Keratinocyte (primary cell): ENCODE data around the gene CCDC71.

ENCODE experiments used
- CTCF ChIP-seq, 3 experiments: IDR thresholded peaks in 1 of 3; conservative IDR thresholded peaks in 1 of 3; optimal IDR thresholded peaks in 1 of 3; 2 replicates in 2 of 3; 3 replicates in 1 of 3; pipeline versions ENCODE3 to v1.5.1; 2011; ENCODE audit warnings: low read length in 3 of 3, mild to moderate bottlenecking in 3 of 3, moderate library complexity in 2 of 3, control low read depth in 1 of 3, inconsistent platforms in 1 of 3; ENCODE audit not compliant: insufficient read depth in 2 of 3; ENCODE audit errors: extremely low read depth in 1 of 3
- EZH2 ChIP-seq: IDR thresholded peaks from one replicate; pipeline ENCODE4 v1.6.1; 2012; ENCODE audit warnings: inconsistent platforms, mild to moderate bottlenecking, low read length, moderate library complexity

GRCh38 chr3:49183873-49184272 lies 17.7 kb upstream of the CCDC71 start:
- TF ChIP-seq CTCF (optimal IDR thresholded peaks at IDR 0.05 in 1 of 3, IDR thresholded peaks at IDR 0.05 in 1 of 3, conservative IDR thresholded peaks at IDR 0.05 in 1 of 3; ENCODE audit: extremely low read depth in 1 of 3, insufficient read depth in 2 of 3, low read length in 3 of 3) (no peak), EZH2 (no peak)
